Cardiac fibroblast (primary cell): ENCODE results near the gene FADS2.

Experiments used
- DNase-seq, 2 donors: peaks; one replicate each; pipeline versions ENCODE4 v3.0.0 to v3.0.0-alpha.2; 2010; ENCODE audit warnings: low read depth in 2 of 2
- H3K4me3 ChIP-seq, 2 donors: replicated peaks in 1 of 2; 1 replicate in 1 of 2; 2 replicates in 1 of 2; pipeline ENCODE4 v1.5.1; 2011; ENCODE audit warnings: low read depth in 2 of 2, low read length in 2 of 2, mild to moderate bottlenecking in 2 of 2, moderate library complexity in 1 of 2
- TF ChIP-seq, protein P1 (sequence below): IDR thresholded peaks from one replicate; pipeline ENCODE4 v1.5.1; 2011; ENCODE audit warnings: low read depth, mild to moderate bottlenecking, low read length, inconsistent platforms

Gene FADS2

DNA sequence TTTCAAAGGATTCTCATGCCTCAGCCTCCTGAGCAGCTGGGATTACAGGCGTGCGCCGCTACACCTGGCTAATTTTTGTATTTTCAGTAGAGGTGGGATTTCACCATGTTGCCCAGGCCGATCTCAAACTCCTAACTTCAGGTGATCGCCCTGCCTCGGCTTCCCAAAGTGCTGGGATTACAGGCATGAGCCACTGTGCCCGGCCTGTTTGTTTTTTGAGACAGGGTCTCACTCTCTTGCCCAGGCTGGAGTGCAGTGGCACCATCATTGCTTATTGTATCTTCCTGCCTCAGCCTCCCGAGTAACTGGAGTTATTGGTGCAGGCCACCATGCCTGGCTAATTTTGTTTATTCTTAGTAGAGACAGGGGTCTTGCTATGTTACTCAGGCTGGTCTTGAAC, 8.1 kb downstream of the FADS2 start:
- no peak overlapping the region for H3K4me3 ChIP-seq

DNA sequence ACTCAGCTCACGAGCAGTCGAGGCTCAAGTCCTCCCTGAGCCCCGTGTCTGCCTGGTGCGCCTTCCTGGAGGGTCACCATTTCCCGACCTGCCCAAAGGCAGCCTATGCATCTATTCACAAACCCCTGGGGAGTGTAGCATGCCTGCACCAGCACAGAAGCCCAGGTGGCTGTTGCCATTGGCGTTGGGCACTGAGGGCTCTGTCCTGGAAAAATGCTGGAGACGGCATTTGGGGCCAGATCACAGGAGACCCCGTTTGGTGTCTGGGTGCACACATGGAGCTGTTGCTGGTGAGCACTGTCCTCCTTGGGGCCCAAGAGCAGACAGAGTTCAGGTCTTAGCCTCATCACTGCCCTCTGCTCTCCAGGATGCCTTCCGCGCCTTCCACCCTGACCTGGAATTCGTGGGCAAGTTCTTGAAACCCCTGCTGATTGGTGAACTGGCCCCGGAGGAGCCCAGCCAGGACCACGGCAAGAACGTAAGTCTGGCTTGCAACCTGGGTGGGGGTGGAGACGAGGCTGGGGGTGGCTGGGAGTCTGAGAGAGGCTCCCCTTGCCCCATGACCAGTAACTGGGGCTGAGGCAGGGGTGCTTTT, 9.4 kb downstream of the FADS2 start:
- DNase-seq, result no peak
- no peak overlapping the region for H3K4me3 ChIP-seq
- TF ChIP-seq, protein P1, sequence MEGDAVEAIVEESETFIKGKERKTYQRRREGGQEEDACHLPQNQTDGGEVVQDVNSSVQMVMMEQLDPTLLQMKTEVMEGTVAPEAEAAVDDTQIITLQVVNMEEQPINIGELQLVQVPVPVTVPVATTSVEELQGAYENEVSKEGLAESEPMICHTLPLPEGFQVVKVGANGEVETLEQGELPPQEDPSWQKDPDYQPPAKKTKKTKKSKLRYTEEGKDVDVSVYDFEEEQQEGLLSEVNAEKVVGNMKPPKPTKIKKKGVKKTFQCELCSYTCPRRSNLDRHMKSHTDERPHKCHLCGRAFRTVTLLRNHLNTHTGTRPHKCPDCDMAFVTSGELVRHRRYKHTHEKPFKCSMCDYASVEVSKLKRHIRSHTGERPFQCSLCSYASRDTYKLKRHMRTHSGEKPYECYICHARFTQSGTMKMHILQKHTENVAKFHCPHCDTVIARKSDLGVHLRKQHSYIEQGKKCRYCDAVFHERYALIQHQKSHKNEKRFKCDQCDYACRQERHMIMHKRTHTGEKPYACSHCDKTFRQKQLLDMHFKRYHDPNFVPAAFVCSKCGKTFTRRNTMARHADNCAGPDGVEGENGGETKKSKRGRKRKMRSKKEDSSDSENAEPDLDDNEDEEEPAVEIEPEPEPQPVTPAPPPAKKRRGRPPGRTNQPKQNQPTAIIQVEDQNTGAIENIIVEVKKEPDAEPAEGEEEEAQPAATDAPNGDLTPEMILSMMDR, result no peak

More for the DNA sequence above, 8.1 kb downstream of the FADS2 start:
- TF ChIP-seq, protein P1, result no peak
- no peak for DNase-seq

DNA sequence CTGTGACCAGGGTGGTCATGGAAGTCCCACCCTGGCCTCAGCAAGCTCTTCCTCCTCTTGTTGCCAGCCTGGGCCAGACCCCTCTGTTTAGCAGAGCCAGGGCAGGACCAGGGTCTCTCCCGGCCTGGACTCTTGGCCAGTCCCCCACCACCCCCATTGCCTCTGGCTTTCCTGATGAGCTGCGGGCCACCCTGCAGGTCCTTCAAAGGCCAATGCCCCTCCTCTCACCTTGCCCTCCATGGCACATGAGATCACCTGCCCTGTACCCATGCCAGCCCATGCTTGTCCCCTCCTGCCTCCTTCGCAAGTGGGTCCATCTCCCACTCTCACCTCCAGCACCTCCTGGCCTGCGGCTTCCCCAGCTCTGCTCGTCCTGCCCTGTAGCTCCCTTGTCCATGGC, 10.4 kb downstream of the FADS2 start:
- H3K4me3 ChIP-seq, result no peak overlapping the region
- DNase-seq, result no peak
- TF ChIP-seq, protein P1, result no peak

DNA sequence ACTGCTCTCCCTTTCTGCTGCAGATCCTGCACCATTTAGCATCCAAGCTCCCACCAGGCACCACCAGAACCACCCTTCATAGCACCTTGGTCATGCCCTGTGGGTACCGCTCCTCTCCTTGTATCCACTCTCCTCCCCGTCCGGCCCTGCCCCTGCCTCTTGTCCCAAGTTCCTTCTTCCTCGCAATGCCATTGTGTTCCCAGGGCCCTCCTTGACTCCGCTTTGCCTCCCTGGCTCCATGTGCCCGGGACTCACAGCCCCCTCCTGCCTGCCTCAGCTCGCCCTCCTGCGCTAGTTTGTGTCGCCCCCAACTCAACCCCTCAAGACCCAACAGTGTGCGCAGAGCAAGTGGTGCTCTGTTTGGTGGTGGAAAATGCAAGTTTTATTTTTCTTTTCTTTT, 10.8 kb downstream of the FADS2 start:
- TF ChIP-seq, protein P1, result no peak
- no peak for DNase-seq
- H3K4me3 ChIP-seq, result no peak overlapping the region

DNA sequence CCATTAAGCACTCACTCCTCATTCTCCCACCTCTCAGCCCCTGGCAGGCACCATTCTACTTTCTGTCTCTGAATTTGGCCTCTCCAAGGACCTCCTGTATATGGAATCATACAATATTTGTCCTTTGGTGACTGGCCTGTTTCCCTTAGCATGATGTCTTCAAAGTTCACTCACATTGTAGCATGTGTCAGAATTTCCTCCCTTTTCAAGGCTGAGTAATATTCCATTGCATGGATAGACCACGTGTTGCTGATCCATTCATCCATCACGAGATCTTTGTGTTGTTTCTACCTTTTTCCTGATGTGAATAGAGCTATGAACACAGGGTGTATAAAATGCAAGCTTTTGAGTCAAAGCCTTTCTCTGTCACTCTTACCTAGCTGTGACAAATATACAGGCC, 11.6 kb downstream of the FADS2 start:
- TF ChIP-seq, protein P1, result no peak
- no peak overlapping the region for H3K4me3 ChIP-seq
- no peak for DNase-seq

DNA sequence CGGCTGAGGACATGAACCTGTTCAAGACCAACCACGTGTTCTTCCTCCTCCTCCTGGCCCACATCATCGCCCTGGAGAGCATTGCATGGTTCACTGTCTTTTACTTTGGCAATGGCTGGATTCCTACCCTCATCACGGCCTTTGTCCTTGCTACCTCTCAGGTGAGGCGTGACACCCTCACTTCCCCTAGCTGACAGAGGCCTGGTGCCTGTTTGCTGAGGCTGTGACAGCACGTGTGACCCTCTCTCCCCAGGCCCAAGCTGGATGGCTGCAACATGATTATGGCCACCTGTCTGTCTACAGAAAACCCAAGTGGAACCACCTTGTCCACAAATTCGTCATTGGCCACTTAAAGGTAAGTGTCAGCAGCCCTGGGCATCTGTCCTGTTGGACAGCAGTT, 12.3 kb downstream of the FADS2 start:
- TF ChIP-seq, protein P1, result no peak
- DNase-seq, result no peak
- no peak overlapping the region for H3K4me3 ChIP-seq
